Measurements from ENCODE around the gene CRELD2. TPM values are rescaled to one million over a fixed set of nuclear protein-coding genes. Genes with fewer than 3 reads are reported as not detected.

Gene CRELD2
- total RNA-seq, 3 donors from 2014 or later: 27.6 to 57.6 (median 32.2) TPM

GRCh38 chr22:49885281-49885680 lies 33.2 kb upstream of the CRELD2 start:
- TF ChIP-seq, protein P1, sequence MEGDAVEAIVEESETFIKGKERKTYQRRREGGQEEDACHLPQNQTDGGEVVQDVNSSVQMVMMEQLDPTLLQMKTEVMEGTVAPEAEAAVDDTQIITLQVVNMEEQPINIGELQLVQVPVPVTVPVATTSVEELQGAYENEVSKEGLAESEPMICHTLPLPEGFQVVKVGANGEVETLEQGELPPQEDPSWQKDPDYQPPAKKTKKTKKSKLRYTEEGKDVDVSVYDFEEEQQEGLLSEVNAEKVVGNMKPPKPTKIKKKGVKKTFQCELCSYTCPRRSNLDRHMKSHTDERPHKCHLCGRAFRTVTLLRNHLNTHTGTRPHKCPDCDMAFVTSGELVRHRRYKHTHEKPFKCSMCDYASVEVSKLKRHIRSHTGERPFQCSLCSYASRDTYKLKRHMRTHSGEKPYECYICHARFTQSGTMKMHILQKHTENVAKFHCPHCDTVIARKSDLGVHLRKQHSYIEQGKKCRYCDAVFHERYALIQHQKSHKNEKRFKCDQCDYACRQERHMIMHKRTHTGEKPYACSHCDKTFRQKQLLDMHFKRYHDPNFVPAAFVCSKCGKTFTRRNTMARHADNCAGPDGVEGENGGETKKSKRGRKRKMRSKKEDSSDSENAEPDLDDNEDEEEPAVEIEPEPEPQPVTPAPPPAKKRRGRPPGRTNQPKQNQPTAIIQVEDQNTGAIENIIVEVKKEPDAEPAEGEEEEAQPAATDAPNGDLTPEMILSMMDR (IDR thresholded peaks at IDR 0.05): no peak
- DNase-seq: no peak
- no peaks in the 10 kb centered on the region for H3K36me3 ChIP-seq (ENCODE audit: low read depth)
- no peaks in the 10 kb centered on the region for H3K4me1 ChIP-seq (ENCODE audit: low read depth)
- intact Hi-C loops (cut with DNase I, micrococcal nuclease): no loop called here
- H3K4me3 ChIP-seq: no peak overlapping the region
- no peak for ATAC-seq
- H3K9me3 ChIP-seq: peaks cover 4% of the 10 kb centered on the region

- TF ChIP-seq, protein P1 (IDR thresholded peaks at IDR 0.05): no peak
- H3K4me1 ChIP-seq (ENCODE audit: low read depth): no peaks in the 10 kb centered on the region
- intact Hi-C loops (cut with DNase I, micrococcal nuclease): no loop called here
- DNase-seq: no peak
- H3K36me3 ChIP-seq (ENCODE audit: low read depth): no peaks in the 10 kb centered on the region
- H3K4me3 ChIP-seq: no peak overlapping the region
- ATAC-seq: no peak
- H3K9me3 ChIP-seq: peaks cover 4% of the 10 kb centered on the region
Observed at GRCh38 chr22:49885881-49886280, 32.6 kb upstream of the CRELD2 start.

DNA sequence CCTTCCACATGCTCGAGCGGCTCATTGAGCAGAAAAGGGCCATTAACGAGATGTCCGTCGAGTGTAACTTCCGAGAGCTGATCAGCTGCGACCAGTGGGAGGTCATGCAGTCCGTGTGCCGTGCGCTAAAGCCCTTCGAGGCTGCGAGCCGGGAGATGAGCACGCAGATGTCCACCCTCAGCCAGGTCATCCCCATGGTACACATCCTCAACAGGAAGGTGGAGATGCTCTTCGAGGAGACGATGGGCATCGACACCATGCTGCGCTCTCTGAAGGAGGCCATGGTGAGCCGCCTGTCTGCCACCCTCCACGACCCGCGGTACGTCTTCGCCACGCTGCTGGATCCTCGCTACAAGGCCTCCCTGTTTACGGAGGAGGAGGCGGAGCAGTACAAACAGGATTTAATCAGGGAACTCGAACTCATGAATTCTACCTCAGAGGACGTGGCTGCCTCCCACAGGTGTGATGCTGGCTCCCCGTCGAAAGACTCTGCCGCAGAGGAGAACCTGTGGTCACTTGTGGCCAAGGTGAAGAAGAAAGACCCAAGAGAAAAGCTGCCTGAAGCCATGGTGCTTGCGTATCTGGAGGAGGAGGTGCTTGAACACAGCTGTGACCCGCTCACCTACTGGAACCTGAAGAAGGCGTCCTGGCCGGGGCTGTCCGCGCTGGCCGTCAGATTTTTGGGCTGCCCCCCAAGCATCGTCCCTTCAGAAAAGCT lies 31.9 kb upstream of the CRELD2 start:
- no peaks in the 10 kb centered on the region for H3K36me3 ChIP-seq (ENCODE audit: low read depth)
- DNase-seq: no peak
- peaks cover 4% of the 10 kb centered on the region for H3K9me3 ChIP-seq
- H3K4me3 ChIP-seq: no peak overlapping the region
- TF ChIP-seq, protein P1 (IDR thresholded peaks at IDR 0.05): no peak
- no peak for ATAC-seq
- no peaks in the 10 kb centered on the region for H3K4me1 ChIP-seq (ENCODE audit: low read depth)
- intact Hi-C loops (cut with DNase I, micrococcal nuclease): no loop called here

DNA sequence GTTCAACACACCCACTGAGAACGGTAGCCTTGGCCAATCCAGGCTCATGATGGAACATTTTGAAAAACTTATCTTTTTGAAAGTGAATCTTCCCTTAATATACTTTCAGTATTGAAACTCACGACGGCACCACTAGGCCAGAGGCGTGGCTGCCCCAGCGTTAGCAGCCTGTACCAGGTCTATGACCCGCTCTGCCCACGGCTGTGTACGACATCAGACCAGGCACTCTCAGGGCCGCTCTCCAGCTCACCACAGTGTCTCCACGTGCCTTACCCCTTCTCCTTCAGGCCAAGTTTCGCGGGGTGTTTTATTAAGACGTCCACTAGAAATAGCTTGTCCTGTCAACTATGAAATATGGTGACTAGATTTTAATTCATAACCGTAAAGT lies 31.4 kb upstream of the CRELD2 start:
- Histone ChIP-seq H3K4me1 (ENCODE audit: low read depth) (no peaks in the 10 kb centered on the region), H3K36me3 (ENCODE audit: low read depth) (no peaks in the 10 kb centered on the region), H3K9me3 (peaks cover 4% of the 10 kb centered on the region), H3K4me3 (no peak overlapping the region)
- TF ChIP-seq, protein P1 (IDR thresholded peaks at IDR 0.05): no peak
- ATAC-seq (no peak), DNase-seq (no peak)
- intact Hi-C loops (cut with DNase I, micrococcal nuclease): no loop called here

- Histone ChIP-seq H3K4me3 (no peak overlapping the region), H3K9me3 (peaks cover 4% of the 10 kb centered on the region), H3K36me3 (ENCODE audit: low read depth) (no peaks in the 10 kb centered on the region), H3K4me1 (ENCODE audit: low read depth) (no peaks in the 10 kb centered on the region)
- ATAC-seq: no peak
- DNase-seq: no peak
- TF ChIP-seq, protein P1 (IDR thresholded peaks at IDR 0.05): no peak
- intact Hi-C loops (cut with DNase I, micrococcal nuclease): no loop called here
Observed at GRCh38 chr22:49887702-49888101, 30.7 kb upstream of the CRELD2 start.

Data from mucosa of descending colon (tissue), 3 donors.